T-helper 1 cell treated with Interleukin-12 subunit alpha and Interleukin-12 subunit beta and Interleukin-4 antibody, amounts not matched to agents 30 μg/mL and 1 μg/mL, for 36 hours (primary cell): ENCODE data around the gene TPX2.

Source experiments
- H3K27ac Mint-ChIP-seq: one replicate; pipeline ENCODE4 v1.8.0; 2021; ENCODE audit warnings: mild to moderate bottlenecking, mixed read lengths
- H3K27me3 Mint-ChIP-seq: one replicate; pipeline ENCODE4 v1.8.0; 2021; ENCODE audit warnings: low read depth, mixed read lengths
- H3K36me3 Mint-ChIP-seq: one replicate; pipeline ENCODE4 v1.8.0; 2021; ENCODE audit warnings: low read depth, mixed read lengths
- H3K4me1 Mint-ChIP-seq: one replicate; pipeline ENCODE4 v1.8.0; 2021; ENCODE audit warnings: low read depth, mixed read lengths
- H3K4me3 Mint-ChIP-seq: one replicate; pipeline ENCODE4 v1.8.0; 2021; ENCODE audit warnings: mild to moderate bottlenecking, moderate library complexity, mixed read lengths
- H3K9me3 Mint-ChIP-seq: one replicate; pipeline ENCODE4 v1.8.0; 2021; ENCODE audit warnings: mixed read lengths

Gene TPX2

GRCh38 chr20:31758991-31759390 is 19.9 kb downstream of the TPX2 start:
- peaks cover 40% of the 10 kb centered on the region for H3K36me3 Mint-ChIP-seq
- peaks cover 10% of the 10 kb centered on the region for H3K4me1 Mint-ChIP-seq
- no peak overlapping the region for H3K27ac Mint-ChIP-seq
- no peaks in the 10 kb centered on the region for H3K27me3 Mint-ChIP-seq
- no peak overlapping the region for H3K4me3 Mint-ChIP-seq
- H3K9me3 Mint-ChIP-seq, result no peaks in the 10 kb centered on the region

- no peaks in the 10 kb centered on the region for H3K27me3 Mint-ChIP-seq
- H3K4me1 Mint-ChIP-seq, result peaks cover 14% of the 10 kb centered on the region
- peaks cover 43% of the 10 kb centered on the region for H3K36me3 Mint-ChIP-seq
- peak overlapping the region; percentile 23 for H3K27ac Mint-ChIP-seq
- H3K9me3 Mint-ChIP-seq, result no peaks in the 10 kb centered on the region
- no peak overlapping the region for H3K4me3 Mint-ChIP-seq
Measured at GRCh38 chr20:31759836-31760518, 20.9 kb downstream of the TPX2 start.

DNA sequence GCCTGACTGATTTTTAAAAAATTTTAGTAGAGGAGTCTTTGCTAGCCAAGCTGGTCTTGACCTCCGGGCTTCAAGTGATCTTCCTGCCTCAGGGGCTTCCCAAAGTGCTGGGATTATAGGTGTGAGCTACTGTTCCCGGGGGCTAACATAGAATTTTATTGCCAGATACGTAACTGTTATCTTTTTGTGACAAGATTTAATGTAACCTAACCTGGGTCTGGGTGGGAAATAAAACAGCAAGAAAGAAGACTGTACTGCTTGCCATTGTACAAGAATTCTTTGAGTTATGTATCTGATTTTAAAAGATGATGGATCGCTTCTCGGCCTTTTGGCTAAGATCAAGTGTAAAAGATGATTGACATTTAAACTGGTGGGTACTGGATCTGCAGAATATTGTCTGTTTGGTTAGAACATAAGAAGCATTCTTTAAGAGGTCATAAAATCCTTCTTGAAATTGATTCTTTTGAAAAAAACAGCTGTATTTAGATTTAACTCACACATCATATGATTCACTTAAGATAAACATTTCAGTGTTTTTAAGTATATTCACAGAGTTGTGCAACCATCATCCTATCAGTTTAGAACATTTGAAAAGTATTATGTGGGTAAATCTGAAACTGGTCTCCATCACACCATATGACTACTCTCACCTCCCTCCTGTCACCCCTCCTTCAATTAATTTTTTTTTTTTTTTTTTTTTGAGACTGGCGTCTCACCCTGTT is 21.6 kb downstream of the TPX2 start:
- Mint-ChIP-seq H3K36me3 (peaks cover 48% of the 10 kb centered on the region), H3K9me3 (no peaks in the 10 kb centered on the region), H3K4me3 (no peak overlapping the region), H3K27me3 (no peaks in the 10 kb centered on the region), H3K27ac (peak overlapping the region; percentile 38), H3K4me1 (peaks cover 17% of the 10 kb centered on the region)

- H3K27me3 Mint-ChIP-seq, result no peaks in the 10 kb centered on the region
- peaks cover 11% of the 10 kb centered on the region for H3K4me1 Mint-ChIP-seq
- peak overlapping the region; percentile 62 for H3K27ac Mint-ChIP-seq
- H3K36me3 Mint-ChIP-seq, result peaks cover 43% of the 10 kb centered on the region
- no peaks in the 10 kb centered on the region for H3K9me3 Mint-ChIP-seq
- H3K4me3 Mint-ChIP-seq, result no peak overlapping the region
Measured at GRCh38 chr20:31764641-31765305, 25.7 kb downstream of the TPX2 start.

DNA sequence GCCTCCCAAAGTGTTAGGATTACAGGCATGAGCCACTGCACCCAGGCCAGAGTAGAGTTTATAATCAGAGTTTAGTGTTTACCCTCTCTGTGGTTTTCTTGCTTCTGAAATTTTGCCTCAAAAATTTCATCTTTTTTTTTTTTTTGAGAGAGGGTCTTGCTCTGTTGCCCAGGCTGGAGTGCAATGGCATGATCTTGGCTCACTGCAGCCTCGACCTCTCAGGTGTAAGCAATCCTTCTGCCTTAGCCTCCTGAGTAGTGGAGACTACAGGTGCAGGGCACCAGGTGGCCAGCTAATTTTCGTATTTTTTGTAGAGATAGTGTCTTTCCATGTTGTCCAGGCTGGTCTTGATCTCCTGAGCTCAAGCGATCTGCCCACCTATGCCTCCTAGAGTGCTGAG is 28.7 kb downstream of the TPX2 start:
- no peaks in the 10 kb centered on the region for H3K9me3 Mint-ChIP-seq
- peaks cover 9% of the 10 kb centered on the region for H3K4me1 Mint-ChIP-seq
- H3K4me3 Mint-ChIP-seq, result no peak overlapping the region
- no peaks in the 10 kb centered on the region for H3K27me3 Mint-ChIP-seq
- H3K27ac Mint-ChIP-seq, result no peak overlapping the region
- peaks cover 39% of the 10 kb centered on the region for H3K36me3 Mint-ChIP-seq

- Mint-ChIP-seq H3K36me3 (peaks cover 42% of the 10 kb centered on the region), H3K9me3 (no peaks in the 10 kb centered on the region), H3K4me3 (no peak overlapping the region), H3K4me1 (peaks cover 8% of the 10 kb centered on the region), H3K27ac (peak overlapping the region; percentile 62), H3K27me3 (no peaks in the 10 kb centered on the region)
Measured at GRCh38 chr20:31769681-31770080, 30.6 kb downstream of the TPX2 start.

DNA sequence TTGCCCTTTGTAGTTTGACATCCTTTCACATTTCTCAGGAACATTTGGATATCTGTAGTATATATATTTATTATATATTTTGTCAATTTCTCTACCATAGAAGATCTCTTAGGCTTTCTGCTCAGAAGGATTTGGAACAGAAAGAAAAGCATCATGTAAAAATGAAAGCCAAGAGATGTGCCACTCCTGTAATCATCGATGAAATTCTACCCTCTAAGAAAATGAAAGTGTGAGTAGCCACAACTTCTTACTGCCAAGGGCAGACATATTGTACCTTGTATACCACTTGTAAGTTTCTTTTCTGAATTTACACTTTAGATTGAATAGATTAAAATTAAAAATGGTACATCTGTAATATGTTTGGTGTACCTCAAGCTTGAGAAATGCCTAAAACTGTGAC is 31.2 kb downstream of the TPX2 start:
- Mint-ChIP-seq H3K27ac (no peak overlapping the region), H3K9me3 (no peaks in the 10 kb centered on the region), H3K27me3 (no peaks in the 10 kb centered on the region), H3K36me3 (peaks cover 41% of the 10 kb centered on the region), H3K4me3 (no peak overlapping the region), H3K4me1 (peaks cover 6% of the 10 kb centered on the region)

GRCh38 chr20:31774408-31774807 is 35.3 kb downstream of the TPX2 start:
- Mint-ChIP-seq H3K27me3 (no peaks in the 10 kb centered on the region), H3K4me1 (peaks cover 3% of the 10 kb centered on the region), H3K36me3 (peaks cover 54% of the 10 kb centered on the region), H3K9me3 (no peaks in the 10 kb centered on the region), H3K27ac (no peak overlapping the region), H3K4me3 (no peak overlapping the region)

DNA sequence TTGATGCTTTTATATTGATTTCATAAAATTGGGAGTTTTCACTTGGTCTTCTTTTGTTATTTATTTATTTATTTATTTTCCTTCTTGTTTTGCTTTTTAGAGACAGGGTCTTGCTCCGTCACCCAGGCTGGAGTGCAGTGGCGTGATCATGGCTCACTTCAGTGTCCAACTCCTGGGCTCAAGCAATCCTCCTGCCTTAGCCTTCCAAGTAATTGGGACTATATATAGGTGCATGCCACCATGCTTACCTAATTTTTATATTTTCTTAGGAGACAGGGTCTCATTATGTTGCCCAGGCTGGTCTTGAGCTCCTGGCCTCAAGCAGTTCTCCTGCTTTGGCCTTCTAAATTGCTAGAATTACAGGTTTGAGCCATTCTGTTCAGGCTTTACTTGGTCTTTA is 41.7 kb downstream of the TPX2 start:
- H3K9me3 Mint-ChIP-seq, result no peaks in the 10 kb centered on the region
- peaks cover 47% of the 10 kb centered on the region for H3K36me3 Mint-ChIP-seq
- H3K4me3 Mint-ChIP-seq, result no peak overlapping the region
- H3K27me3 Mint-ChIP-seq, result no peaks in the 10 kb centered on the region
- H3K4me1 Mint-ChIP-seq, result no peaks in the 10 kb centered on the region
- H3K27ac Mint-ChIP-seq, result no peak overlapping the region

DNA sequence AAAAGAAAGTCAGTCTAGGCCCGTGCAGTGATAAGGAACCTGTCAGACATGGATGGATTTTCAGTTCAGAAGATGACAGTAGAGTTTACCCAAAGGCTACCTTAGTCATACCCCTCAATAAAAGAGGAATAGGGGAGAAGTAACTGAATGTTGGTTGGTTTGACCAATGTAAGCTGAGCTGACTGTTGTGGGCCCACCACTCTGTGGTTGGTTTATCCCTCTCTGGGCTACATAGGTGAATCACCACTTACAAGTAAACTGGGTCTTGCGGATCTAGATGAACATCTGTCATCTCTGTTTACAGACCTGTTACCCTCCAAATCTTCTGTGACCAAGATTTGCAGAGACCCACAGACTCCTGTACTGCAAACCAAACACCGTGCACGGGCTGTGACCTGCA is 42.9 kb downstream of the TPX2 start:
- H3K4me3 Mint-ChIP-seq, result no peak overlapping the region
- H3K27me3 Mint-ChIP-seq, result no peaks in the 10 kb centered on the region
- H3K4me1 Mint-ChIP-seq, result no peaks in the 10 kb centered on the region
- no peaks in the 10 kb centered on the region for H3K9me3 Mint-ChIP-seq
- H3K36me3 Mint-ChIP-seq, result peaks cover 47% of the 10 kb centered on the region
- no peak overlapping the region for H3K27ac Mint-ChIP-seq

DNA sequence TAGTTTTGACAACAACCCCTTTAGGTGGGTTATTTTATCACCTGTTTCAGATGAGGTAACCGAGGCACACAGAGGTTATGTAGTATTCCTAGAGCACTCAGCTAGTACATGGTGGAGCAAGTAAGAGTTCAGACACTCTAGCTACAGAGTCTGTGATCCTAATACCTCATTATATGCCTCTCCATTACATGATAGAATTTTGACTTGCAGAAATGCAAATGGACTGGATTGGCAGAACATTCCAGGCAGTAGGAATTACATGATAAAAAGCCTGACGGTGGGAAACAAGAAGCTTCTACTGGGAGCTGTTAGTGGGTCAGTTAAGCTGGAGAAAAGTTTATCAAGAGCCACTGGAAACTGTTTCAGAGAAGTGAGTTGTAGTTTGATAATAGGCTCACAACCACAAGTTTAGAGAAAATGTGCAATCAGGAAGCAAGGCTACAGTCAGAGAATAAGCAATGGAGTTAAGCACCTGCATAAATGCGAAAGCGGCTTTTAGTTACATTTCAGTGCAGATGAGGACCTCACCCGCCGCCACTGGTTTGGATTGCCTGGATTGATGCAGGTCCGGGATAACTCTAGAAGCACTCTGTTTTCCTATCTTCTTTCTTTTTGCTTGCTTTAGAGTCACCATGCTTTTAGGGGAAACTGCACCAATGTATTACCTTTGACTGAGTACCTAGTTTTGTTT is 45.4 kb downstream of the TPX2 start:
- H3K4me1 Mint-ChIP-seq, result no peaks in the 10 kb centered on the region
- no peaks in the 10 kb centered on the region for H3K9me3 Mint-ChIP-seq
- no peaks in the 10 kb centered on the region for H3K27me3 Mint-ChIP-seq
- H3K36me3 Mint-ChIP-seq, result peaks cover 41% of the 10 kb centered on the region
- H3K27ac Mint-ChIP-seq, result no peak overlapping the region
- H3K4me3 Mint-ChIP-seq, result no peak overlapping the region

DNA sequence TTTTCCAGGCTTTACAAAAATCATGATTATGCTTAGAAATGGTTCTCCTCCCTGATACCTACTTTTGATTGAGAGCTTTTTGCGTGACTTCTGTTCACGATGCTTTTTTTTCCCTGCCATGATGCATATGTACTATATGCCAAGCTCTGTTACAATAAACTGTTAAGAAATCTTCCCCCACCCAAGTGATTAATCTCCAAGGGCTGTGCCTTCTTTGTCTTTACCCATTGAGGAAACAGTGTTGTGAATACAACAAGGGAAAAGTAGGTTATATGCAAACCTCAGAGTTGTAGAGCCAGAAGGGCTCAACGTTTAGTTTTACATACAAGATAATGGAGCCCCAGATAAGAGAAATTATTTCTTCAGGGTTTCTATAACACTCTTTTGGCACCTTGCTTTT is 46.0 kb downstream of the TPX2 start:
- H3K36me3 Mint-ChIP-seq, result peaks cover 38% of the 10 kb centered on the region
- no peaks in the 10 kb centered on the region for H3K9me3 Mint-ChIP-seq
- H3K27ac Mint-ChIP-seq, result no peak overlapping the region
- H3K4me3 Mint-ChIP-seq, result no peak overlapping the region
- no peaks in the 10 kb centered on the region for H3K27me3 Mint-ChIP-seq
- H3K4me1 Mint-ChIP-seq, result no peaks in the 10 kb centered on the region

DNA sequence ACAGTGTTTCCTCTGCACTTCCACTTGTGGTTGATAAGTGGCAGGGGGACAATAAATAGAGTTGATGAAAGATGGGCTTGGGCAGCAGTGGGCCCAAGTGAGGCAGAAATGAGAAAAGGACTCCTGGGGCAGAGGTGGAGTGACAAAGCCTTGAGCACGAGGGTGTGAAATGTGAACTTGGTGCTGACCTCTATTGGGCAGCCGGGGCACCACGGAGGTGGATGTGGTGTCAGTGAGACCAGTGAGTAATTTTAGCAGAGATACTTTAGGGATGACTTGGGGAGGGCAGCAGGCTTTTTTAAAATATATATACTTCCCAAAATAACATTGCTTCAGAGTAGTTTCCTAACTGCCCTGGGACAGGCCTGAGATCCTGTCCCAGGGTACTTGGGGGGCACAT is 49.5 kb downstream of the TPX2 start:
- H3K27ac Mint-ChIP-seq, result no peak overlapping the region
- no peaks in the 10 kb centered on the region for H3K9me3 Mint-ChIP-seq
- H3K4me3 Mint-ChIP-seq, result no peak overlapping the region
- H3K27me3 Mint-ChIP-seq, result no peaks in the 10 kb centered on the region
- H3K4me1 Mint-ChIP-seq, result no peaks in the 10 kb centered on the region
- H3K36me3 Mint-ChIP-seq, result peaks cover 30% of the 10 kb centered on the region

- no peaks in the 10 kb centered on the region for H3K4me1 Mint-ChIP-seq
- H3K27ac Mint-ChIP-seq, result no peak overlapping the region
- H3K36me3 Mint-ChIP-seq, result peaks cover 35% of the 10 kb centered on the region
- no peaks in the 10 kb centered on the region for H3K27me3 Mint-ChIP-seq
- H3K4me3 Mint-ChIP-seq, result no peak overlapping the region
- H3K9me3 Mint-ChIP-seq, result no peaks in the 10 kb centered on the region
Measured at GRCh38 chr20:31790401-31790800, 51.3 kb downstream of the TPX2 start.
